NCI-H187 (cell line): Measurements from ENCODE around the gene COQ2.

Experiments used
- DNase-seq, 2 experiments: peaks; one replicate each; lab custom pipeline; 2025; lab: John Stamatoyannopoulos, UW

Gene COQ2

DNA sequence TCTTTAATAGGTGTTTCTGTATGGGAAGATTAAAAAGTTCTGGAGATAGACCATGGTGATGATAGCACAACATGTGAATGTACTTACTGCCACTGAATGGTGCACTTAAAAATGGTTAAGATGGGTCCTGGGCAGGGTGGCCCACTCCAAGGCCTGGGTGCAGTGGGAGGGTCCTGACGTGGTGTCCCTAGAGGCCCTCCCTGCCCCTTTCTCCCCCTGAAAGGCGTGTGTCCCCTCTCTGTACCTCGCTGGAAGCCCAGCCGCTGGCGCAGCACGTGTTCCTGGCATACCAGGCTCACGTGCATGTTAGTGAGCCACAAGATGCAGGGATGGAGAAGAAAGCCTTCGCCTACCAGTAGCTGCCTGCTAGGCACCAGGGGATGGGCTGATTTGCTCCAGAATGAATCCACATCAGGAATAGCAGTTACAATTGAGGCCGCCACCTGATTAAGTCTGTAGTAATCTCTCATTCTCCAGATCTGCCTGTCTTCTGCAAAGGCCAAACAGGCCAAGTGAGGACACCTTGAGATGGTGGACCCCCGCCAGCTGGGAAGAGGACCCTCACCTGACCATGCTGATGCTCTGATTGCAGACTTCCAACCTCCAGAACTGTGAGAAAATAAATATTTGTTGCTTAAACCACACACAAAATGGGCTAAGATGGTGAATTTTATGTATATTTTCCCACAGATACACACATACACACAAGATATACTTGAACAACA is 67.5 kb downstream of the COQ2 start:
- no peak for DNase-seq

DNA sequence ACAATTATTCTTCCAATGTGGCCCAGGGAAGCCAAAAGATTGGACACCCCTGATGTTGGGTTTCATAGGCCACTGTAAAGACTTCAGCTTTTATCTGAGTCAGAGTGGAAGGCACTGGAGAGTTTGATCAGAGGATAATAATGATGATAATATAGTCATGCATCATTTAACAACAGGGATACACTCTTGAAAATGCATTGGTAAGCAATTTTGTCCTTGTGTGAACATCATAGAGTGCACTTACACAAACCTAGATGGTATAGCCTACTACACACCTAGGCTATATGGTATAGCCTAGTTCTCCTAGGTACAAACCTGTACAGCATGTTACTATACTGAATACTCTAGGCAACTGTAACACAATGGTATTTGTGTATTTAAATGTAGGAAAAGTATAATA is 70.5 kb downstream of the COQ2 start:
- DNase-seq: no peak
